ENCODE data around the gene APEH. TPM values are rescaled to one million over a fixed set of nuclear protein-coding genes. Genes with fewer than 3 reads are reported as not detected.

The APEH gene
- total RNA-seq, 1 donor from 2014 or later, result 141 TPM

GRCh38 chr3:49657208-49657915, 16.8 kb upstream of the APEH start:
- no peak for TF ChIP-seq CTCF (conservative IDR thresholded peaks at IDR 0.05)
- DNase-seq (ENCODE audit: extremely low spot score, unreplicated experiment), result no peak
- H3K27ac Mint-ChIP-seq, result no peak overlapping the region

GRCh38 chr3:49658711-49659110, 15.4 kb upstream of the APEH start:
- H3K4me1 Mint-ChIP-seq (ENCODE audit: unreplicated experiment), result peaks cover 10% of the 10 kb centered on the region
- no peaks in the 10 kb centered on the region for H3K27me3 Mint-ChIP-seq
- no peak for TF ChIP-seq CTCF (conservative IDR thresholded peaks at IDR 0.05)
- no peaks in the 10 kb centered on the region for H3K9me3 Mint-ChIP-seq
- no peaks in the 10 kb centered on the region for H3K36me3 Mint-ChIP-seq
- H3K4me3 Mint-ChIP-seq, result no peak overlapping the region
- no peak for DNase-seq (ENCODE audit: extremely low spot score, unreplicated experiment)
- peak overlapping the region; percentile 22 for H3K27ac Mint-ChIP-seq

More at GRCh38 chr3:49657208-49657915, 16.8 kb upstream of the APEH start:
- no peaks in the 10 kb centered on the region for H3K9me3 Mint-ChIP-seq
- no peaks in the 10 kb centered on the region for H3K36me3 Mint-ChIP-seq
- no peaks in the 10 kb centered on the region for H3K27me3 Mint-ChIP-seq
- H3K4me1 Mint-ChIP-seq (ENCODE audit: unreplicated experiment), result peaks cover 10% of the 10 kb centered on the region
- no peak overlapping the region for H3K4me3 Mint-ChIP-seq

DNA sequence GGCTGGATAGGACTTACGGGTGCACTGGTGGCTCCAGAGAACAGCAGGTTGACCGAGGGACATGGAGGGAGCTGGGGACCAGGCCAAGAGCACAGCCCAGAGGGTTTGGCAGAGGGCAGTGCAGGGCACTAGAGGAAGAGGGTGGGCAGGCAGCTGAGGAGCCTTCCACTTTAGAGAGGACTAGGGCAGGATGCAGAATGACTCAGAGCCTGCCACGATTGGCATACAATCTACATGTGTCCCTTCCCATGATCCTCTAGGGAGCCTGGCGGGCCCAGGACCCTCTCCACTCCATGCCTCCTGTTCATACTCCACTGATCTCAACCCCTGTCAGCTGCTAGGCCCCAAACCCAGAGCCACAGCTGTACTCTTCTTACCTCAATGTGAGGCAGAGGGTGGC, 14.4 kb upstream of the APEH start:
- H3K36me3 Mint-ChIP-seq, result no peaks in the 10 kb centered on the region
- H3K9me3 Mint-ChIP-seq, result no peaks in the 10 kb centered on the region
- TF ChIP-seq CTCF (conservative IDR thresholded peaks at IDR 0.05), result no peak
- no peaks in the 10 kb centered on the region for H3K27me3 Mint-ChIP-seq
- H3K4me1 Mint-ChIP-seq (ENCODE audit: unreplicated experiment), result peaks cover 10% of the 10 kb centered on the region
- H3K4me3 Mint-ChIP-seq, result no peak overlapping the region
- DNase-seq (ENCODE audit: extremely low spot score, unreplicated experiment), result no peak
- no peak overlapping the region for H3K27ac Mint-ChIP-seq

- DNase-seq (ENCODE audit: extremely low spot score, unreplicated experiment), result no peak
- Mint-ChIP-seq H3K9me3 (no peaks in the 10 kb centered on the region), H3K36me3 (no peaks in the 10 kb centered on the region), H3K27me3 (no peaks in the 10 kb centered on the region), H3K4me3 (no peak overlapping the region), H3K4me1 (ENCODE audit: unreplicated experiment) (peaks cover 11% of the 10 kb centered on the region), H3K27ac (no peak overlapping the region)
- no peak for TF ChIP-seq CTCF (conservative IDR thresholded peaks at IDR 0.05)
Measured at GRCh38 chr3:49661281-49661680, 12.9 kb upstream of the APEH start.

DNA sequence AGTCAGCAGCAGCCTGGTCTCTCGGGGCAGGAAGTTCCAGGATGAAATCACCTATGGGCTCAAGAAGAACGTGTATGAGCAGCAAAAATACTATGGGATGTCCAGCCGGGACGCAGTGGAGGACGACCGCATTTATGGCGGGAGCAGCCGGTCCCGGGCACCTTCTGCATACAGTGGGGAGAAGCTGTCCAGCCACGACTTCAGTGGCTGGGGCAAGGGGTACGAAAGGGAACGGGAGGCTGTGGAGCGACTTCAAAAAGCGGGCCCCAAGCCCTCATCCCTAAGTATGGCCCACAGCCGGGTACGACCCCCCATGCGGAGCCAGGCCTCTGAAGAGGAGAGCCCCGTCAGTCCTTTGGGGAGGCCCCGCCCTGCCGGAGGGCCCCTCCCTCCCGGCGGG, 12.1 kb upstream of the APEH start:
- H3K9me3 Mint-ChIP-seq, result no peaks in the 10 kb centered on the region
- H3K4me3 Mint-ChIP-seq, result no peak overlapping the region
- no peaks in the 10 kb centered on the region for H3K36me3 Mint-ChIP-seq
- peaks cover 16% of the 10 kb centered on the region for H3K4me1 Mint-ChIP-seq (ENCODE audit: unreplicated experiment)
- no peak for DNase-seq (ENCODE audit: extremely low spot score, unreplicated experiment)
- no peak for TF ChIP-seq CTCF (conservative IDR thresholded peaks at IDR 0.05)
- H3K27ac Mint-ChIP-seq, result no peak overlapping the region
- no peaks in the 10 kb centered on the region for H3K27me3 Mint-ChIP-seq

Data from type B pancreatic cell (in vitro differentiated cells).